HG02943 (cell line): Measurements from ENCODE around the gene TIGD3.

Source experiments
- ATAC-seq: cut with Tn5 transposase; IDR thresholded peaks from one replicate; pipeline ENCODE4 v1.9.1; 2021; ENCODE audit warnings: mild to moderate bottlenecking, low read depth, moderate library complexity; ENCODE audit not compliant: unreplicated experiment

Gene TIGD3

GRCh38 chr11:65404210-65404609, 49.7 kb downstream of the TIGD3 start:
- ATAC-seq: no peak

GRCh38 chr11:65404638-65405339, 50.2 kb downstream of the TIGD3 start:
- no peak for ATAC-seq
